Endodermal cell (in vitro differentiated cells): ENCODE measurements around the gene WNT10A. TPM values are rescaled to one million over a fixed set of nuclear protein-coding genes. Genes with fewer than 3 reads are reported as not detected.

Experiments
- DNase-seq: peaks from one replicate; pipeline ENCODE4 v3.0.0-alpha.2; 2017
- H3K27ac ChIP-seq: 2 replicates; pipeline ENCODE4 v1.5.1; 2013; ENCODE audit warnings: mild to moderate bottlenecking, low read depth, low read length, moderate library complexity
- H3K27me3 ChIP-seq: 2 replicates; pipeline ENCODE4 v1.6.1; 2013; ENCODE audit warnings: mild to moderate bottlenecking, low read length, moderate library complexity; ENCODE audit not compliant: insufficient read depth, control insufficient read depth, poor library complexity, severe bottlenecking
- H3K36me3 ChIP-seq: 2 replicates; pipeline ENCODE4 v1.7.0; 2013; ENCODE audit warnings: mild to moderate bottlenecking, low read length, moderate library complexity; ENCODE audit not compliant: control insufficient read depth, insufficient read depth
- H3K4me1 ChIP-seq: one replicate; pipeline ENCODE4 v1.7.0; 2013; ENCODE audit warnings: low read length; ENCODE audit not compliant: control insufficient read depth, insufficient read depth
- H3K4me3 ChIP-seq: 2 replicates; pipeline ENCODE4 v1.5.1; 2013; ENCODE audit warnings: mild to moderate bottlenecking, low read length, moderate library complexity
- H3K9ac ChIP-seq: 2 replicates; pipeline ENCODE4 v1.6.1; 2013; ENCODE audit warnings: mild to moderate bottlenecking, low read length, moderate library complexity; ENCODE audit not compliant: poor library complexity, severe bottlenecking; ENCODE audit errors: extremely low read depth
- H3K9me3 ChIP-seq: 2 replicates; pipeline ENCODE4 v1.6.1; 2013; ENCODE audit warnings: mild to moderate bottlenecking, low read length, moderate library complexity; ENCODE audit not compliant: control insufficient read depth
- H3K27ac Mint-ChIP-seq: 2 replicates; pipeline ENCODE4 v1.8.0; 2020; ENCODE audit warnings: mixed read lengths
- H3K27me3 Mint-ChIP-seq: 2 replicates; pipeline ENCODE4 v1.8.0; 2021; ENCODE audit warnings: mild to moderate bottlenecking, mixed read lengths; ENCODE audit not compliant: insufficient read depth
- H3K36me3 Mint-ChIP-seq: 2 replicates; pipeline ENCODE4 v1.8.0; 2020; ENCODE audit warnings: low read depth, mixed read lengths
- H3K4me1 Mint-ChIP-seq: 2 replicates; pipeline ENCODE4 v1.8.0; 2020; ENCODE audit warnings: mixed read lengths
- H3K4me3 Mint-ChIP-seq: 2 replicates; pipeline ENCODE4 v1.8.0; 2020; ENCODE audit warnings: mild to moderate bottlenecking, moderate library complexity, mixed read lengths
- H3K9me3 Mint-ChIP-seq: 2 replicates; pipeline ENCODE4 v1.8.0; 2020; ENCODE audit warnings: mild to moderate bottlenecking, mixed read lengths
- WGBS, 2 experiments: methylation state at CpG; one replicate each; pipeline versions ENCODE4 v1.1.5 to v1.1.7; 2013; ENCODE audit warnings: missing lambda C conversion rate in 2 of 2, mixed read lengths in 1 of 2; ENCODE audit not compliant: insufficient coverage in 1 of 2, insufficient read length in 1 of 2; 5-methylcytosine and 5-hydroxymethylcytosine counted together
- total RNA-seq, 2 donors: library from RNA; stranded (reverse); fragmentation: NEBNext Ultra II Directional in 1 of 2; extraction: Animal tissue kit (Norgen Biotek cat#: 25700) in 1 of 2; gene quantifications; 2 replicates in 1 of 2; 3 replicates in 1 of 2; pipeline ENCODE4 v1.2.1, GENCODE V29; 2021
- TF ChIP-seq, protein P1 (sequence below): fragments of 200-600 bp; sonication (generic); conservative IDR thresholded peaks from 2 replicates; pipeline ENCODE4 v1.5.0; 2021; ENCODE audit warnings: antibody characterized with exemption, mild to moderate bottlenecking

Gene WNT10A
- total RNA-seq, 2 donors from 2014 or later: not detected

- 69 to 82% methylated on average over 5 to 7 of the region's 7 CpGs for WGBS, 2 experiments
- TF ChIP-seq, protein P1, sequence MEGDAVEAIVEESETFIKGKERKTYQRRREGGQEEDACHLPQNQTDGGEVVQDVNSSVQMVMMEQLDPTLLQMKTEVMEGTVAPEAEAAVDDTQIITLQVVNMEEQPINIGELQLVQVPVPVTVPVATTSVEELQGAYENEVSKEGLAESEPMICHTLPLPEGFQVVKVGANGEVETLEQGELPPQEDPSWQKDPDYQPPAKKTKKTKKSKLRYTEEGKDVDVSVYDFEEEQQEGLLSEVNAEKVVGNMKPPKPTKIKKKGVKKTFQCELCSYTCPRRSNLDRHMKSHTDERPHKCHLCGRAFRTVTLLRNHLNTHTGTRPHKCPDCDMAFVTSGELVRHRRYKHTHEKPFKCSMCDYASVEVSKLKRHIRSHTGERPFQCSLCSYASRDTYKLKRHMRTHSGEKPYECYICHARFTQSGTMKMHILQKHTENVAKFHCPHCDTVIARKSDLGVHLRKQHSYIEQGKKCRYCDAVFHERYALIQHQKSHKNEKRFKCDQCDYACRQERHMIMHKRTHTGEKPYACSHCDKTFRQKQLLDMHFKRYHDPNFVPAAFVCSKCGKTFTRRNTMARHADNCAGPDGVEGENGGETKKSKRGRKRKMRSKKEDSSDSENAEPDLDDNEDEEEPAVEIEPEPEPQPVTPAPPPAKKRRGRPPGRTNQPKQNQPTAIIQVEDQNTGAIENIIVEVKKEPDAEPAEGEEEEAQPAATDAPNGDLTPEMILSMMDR: no peak
- peaks cover 13% of the 10 kb centered on the region for H3K4me1 Mint-ChIP-seq
- H3K4me1 ChIP-seq: peaks cover 8% of the 10 kb centered on the region
- no peak overlapping the region for H3K4me3 Mint-ChIP-seq
- H3K36me3 ChIP-seq: no peaks in the 10 kb centered on the region
- H3K27ac Mint-ChIP-seq: no peak overlapping the region
- peak; percentile 29 for DNase-seq
- H3K9me3 Mint-ChIP-seq: no peaks in the 10 kb centered on the region
- H3K27ac ChIP-seq: no peak overlapping the region
- H3K9me3 ChIP-seq: no peaks in the 10 kb centered on the region
- H3K4me3 ChIP-seq: no peak overlapping the region
- peaks cover 93% of the 10 kb centered on the region for H3K27me3 Mint-ChIP-seq
- no peaks in the 10 kb centered on the region for H3K36me3 Mint-ChIP-seq
- H3K9ac ChIP-seq: no peak overlapping the region
- H3K27me3 ChIP-seq: peaks cover 94% of the 10 kb centered on the region
Observed at GRCh38 chr2:218861645-218862318, 18.9 kb upstream of the WNT10A start.

- 87 to 92% methylated on average over 2 to 3 of the region's 3 CpGs for whole genome bisulfite sequencing, 2 experiments
- Mint-ChIP-seq H3K4me3 (no peak overlapping the region), H3K27ac (no peak overlapping the region), H3K36me3 (no peaks in the 10 kb centered on the region), H3K9me3 (no peaks in the 10 kb centered on the region), H3K27me3 (peaks cover 93% of the 10 kb centered on the region), H3K4me1 (peaks cover 13% of the 10 kb centered on the region)
- Histone ChIP-seq H3K36me3 (no peaks in the 10 kb centered on the region), H3K9me3 (no peaks in the 10 kb centered on the region), H3K27ac (no peak overlapping the region), H3K4me1 (peaks cover 8% of the 10 kb centered on the region), H3K27me3 (peaks cover 94% of the 10 kb centered on the region), H3K9ac (no peak overlapping the region), H3K4me3 (no peak overlapping the region)
- peak; percentile 26 for DNase-seq
- TF ChIP-seq, protein P1: no peak
Observed at GRCh38 chr2:218863021-218863520, 17.6 kb upstream of the WNT10A start.

GRCh38 chr2:218865396-218865795 lies 15.3 kb upstream of the WNT10A start:
- peaks cover 2% of the 10 kb centered on the region for H3K4me1 ChIP-seq
- no peaks in the 10 kb centered on the region for H3K36me3 Mint-ChIP-seq
- no peak overlapping the region for H3K4me3 Mint-ChIP-seq
- H3K4me3 ChIP-seq: no peak overlapping the region
- WGBS, 2 experiments: 83 to 100% methylated on average over 1 to 4 of the region's 4 CpGs
- H3K27ac Mint-ChIP-seq: no peak overlapping the region
- no peak overlapping the region for H3K9ac ChIP-seq
- peaks cover 97% of the 10 kb centered on the region for H3K27me3 Mint-ChIP-seq
- no peaks in the 10 kb centered on the region for H3K36me3 ChIP-seq
- TF ChIP-seq, protein P1: no peak
- H3K27ac ChIP-seq: no peak overlapping the region
- peaks cover 95% of the 10 kb centered on the region for H3K27me3 ChIP-seq
- H3K9me3 ChIP-seq: no peaks in the 10 kb centered on the region
- H3K4me1 Mint-ChIP-seq: peaks cover 5% of the 10 kb centered on the region
- DNase-seq: no peak
- H3K9me3 Mint-ChIP-seq: no peaks in the 10 kb centered on the region
